ENCODE measurements around the gene ROR2.

Gene ROR2

GRCh38 chr9:91732187-91733005, 217.6 kb downstream of the ROR2 start:
- no peak for DNase-seq

- DNase-seq, result no peak
Measured at GRCh38 chr9:91730806-91731205, 219.2 kb downstream of the ROR2 start.

- no peak for DNase-seq
Measured at GRCh38 chr9:91729558-91729842, 220.5 kb downstream of the ROR2 start.

- DNase-seq, result no peak
Measured at GRCh38 chr9:91727972-91728371, 222.1 kb downstream of the ROR2 start.

- DNase-seq, result peak; percentile 15 to 17
Measured at GRCh38 chr9:91727316-91727861, 222.6 kb downstream of the ROR2 start.

- DNase-seq, result no peak
Measured at GRCh38 chr9:91726406-91727100, 223.5 kb downstream of the ROR2 start.

- no peak for DNase-seq
Measured at GRCh38 chr9:91725651-91726050, 224.4 kb downstream of the ROR2 start.

- DNase-seq, result no peak
Measured at GRCh38 chr9:91724609-91725505, 225.2 kb downstream of the ROR2 start.

GRCh38 chr9:91724068-91724440, 226.0 kb downstream of the ROR2 start:
- no peak for DNase-seq

- no peak for DNase-seq
Measured at GRCh38 chr9:91723420-91724067, 226.5 kb downstream of the ROR2 start.

- no peak for DNase-seq
Measured at GRCh38 chr9:91720751-91721705, 229.0 kb downstream of the ROR2 start.

- DNase-seq, result no peak
Measured at GRCh38 chr9:91720313-91720712, 229.7 kb downstream of the ROR2 start.

- DNase-seq, result no peak
Measured at GRCh38 chr9:91718071-91718470, 232.0 kb downstream of the ROR2 start.

- no peak for DNase-seq
Measured at GRCh38 chr9:91716815-91717214, 233.2 kb downstream of the ROR2 start.

GRCh38 chr9:91716239-91716638, 233.8 kb downstream of the ROR2 start:
- DNase-seq, result no peak

- no peak for DNase-seq
Measured at GRCh38 chr9:91714874-91715615, 235.0 kb downstream of the ROR2 start.

- peak; percentile 37 to 40 for DNase-seq
Measured at GRCh38 chr9:91714020-91714806, 235.8 kb downstream of the ROR2 start.

- no peak for DNase-seq
Measured at GRCh38 chr9:91712811-91713210, 237.2 kb downstream of the ROR2 start.

GRCh38 chr9:91711755-91712601, 238.1 kb downstream of the ROR2 start:
- DNase-seq, result no peak
